AG04450 (cell line): Measurements from ENCODE around the gene EIF4G1. TPM values are rescaled to one million over a fixed set of nuclear protein-coding genes. Genes with fewer than 3 reads are reported as not detected.
A peak's percentile ranks its signal among the peaks of the same experiment; 100 is the strongest.

ENCODE experiments used
- CTCF ChIA-PET: fragments of 300-600, 350-600 bp; formaldehyde crosslinking; extraction: SDS; loops from one replicate; lab custom pipeline; 2022; ENCODE audit warnings: antibody characterized with exemption, inconsistent platforms; lab: Charles Lee
- POLR2A ChIA-PET: fragments of 350-600 bp; formaldehyde crosslinking; extraction: SDS; loops from one replicate; lab custom pipeline; 2021; ENCODE audit warnings: antibody characterized with exemption, inconsistent platforms; lab: Yijun Ruan, JAX
- DNase-seq: peaks from one replicate; pipeline ENCODE4 v3.0.0-alpha.2; 2011; ENCODE audit warnings: low read depth, low spot score
- H3K27ac ChIP-seq: one replicate; pipeline ENCODE4 v1.5.1; 2012; ENCODE audit warnings: low read depth, low read length, control low read depth
- H3K27me3 ChIP-seq: one replicate; pipeline ENCODE4 v1.6.0; 2012; ENCODE audit warnings: low read length; ENCODE audit not compliant: control insufficient read depth, insufficient read depth
- H3K4me3 ChIP-seq: 2 replicates; pipeline ENCODE4 v1.5.1; 2011; ENCODE audit warnings: mild to moderate bottlenecking, low read depth, low read length, control low read depth
- H3K9me3 ChIP-seq: 2 replicates; pipeline ENCODE4 v1.5.1; 2012; ENCODE audit warnings: low read length; ENCODE audit not compliant: control insufficient read depth, insufficient read depth
- polyA plus RNA-seq: library from polyadenylated mRNA; depleted of rRNA; stranded (reverse); fragments of >200 nt; gene quantifications from 2 replicates; pipeline ENCODE4 v1.2.3, GENCODE V29; 2011
- TF ChIP-seq, protein P1 (sequence below): IDR thresholded peaks from 2 replicates; pipeline ENCODE4 v1.5.1; 2011; ENCODE audit warnings: low read depth, low read length, control low read depth, inconsistent platforms

EIF4G1 gene
- polyA plus RNA-seq, 1 experiment = 191 TPM

DNA sequence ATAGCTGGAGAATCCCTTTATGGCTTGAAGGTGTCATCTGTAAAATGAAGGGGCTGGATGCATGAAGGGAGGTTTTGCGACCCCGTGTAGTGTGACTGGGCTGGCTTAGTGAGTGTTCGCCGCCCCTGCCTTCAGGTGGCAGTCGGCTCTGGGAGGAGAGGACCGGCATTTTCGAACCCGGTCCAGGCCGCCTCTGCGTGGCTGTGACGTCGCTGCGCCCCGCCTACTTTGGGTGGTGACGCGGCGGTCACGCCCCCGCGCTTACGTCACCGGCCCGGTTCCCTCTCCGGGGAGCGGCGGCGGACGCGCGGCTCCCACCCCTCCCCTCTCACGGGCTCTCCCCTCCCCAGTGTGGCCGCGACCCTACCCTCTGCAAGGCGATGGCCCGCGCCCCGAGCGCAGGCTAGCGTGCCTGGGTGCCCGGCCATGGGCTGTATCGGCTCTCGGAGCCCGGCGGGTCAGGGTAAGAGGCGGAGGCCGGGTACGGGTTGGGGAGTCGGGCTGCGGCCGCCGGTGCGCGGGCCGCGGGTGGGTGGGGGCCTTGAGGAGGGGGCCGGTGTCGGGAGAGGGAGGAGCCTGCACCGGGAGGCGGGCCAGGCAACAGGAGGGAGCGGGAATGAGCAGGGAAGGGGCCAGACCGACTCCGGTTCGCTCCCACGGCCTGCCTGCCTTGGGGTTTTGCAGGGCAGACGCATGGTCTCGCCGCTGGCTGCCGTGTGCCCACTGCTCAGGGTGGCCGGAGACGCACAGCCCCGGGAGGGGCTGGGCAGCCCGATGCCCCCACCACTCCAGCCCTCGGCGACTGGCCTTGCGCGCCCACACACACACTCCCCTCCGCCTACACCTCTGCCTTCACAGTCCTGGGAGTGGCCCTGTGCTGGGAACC lies 21.5 kb downstream of the EIF4G1 start:
- H3K27ac ChIP-seq = peak overlapping the region; percentile 92
- ChIA-PET POLR2A (interaction anchor here (0.6 to 1.2 kb wide), 3 partner anchors 9 to 22 kb away, joined by 3 read pairs; no protein-coding TSS in a partner anchor), CTCF (no interaction called here)
- H3K9me3 ChIP-seq = no peaks in the 10 kb centered on the region; the same call in 1 of the 2 replicates
- H3K27me3 ChIP-seq = no peaks in the 10 kb centered on the region
- H3K4me3 ChIP-seq = peak overlapping the region; percentile 69
- no peak for DNase-seq
- TF ChIP-seq, protein P1, sequence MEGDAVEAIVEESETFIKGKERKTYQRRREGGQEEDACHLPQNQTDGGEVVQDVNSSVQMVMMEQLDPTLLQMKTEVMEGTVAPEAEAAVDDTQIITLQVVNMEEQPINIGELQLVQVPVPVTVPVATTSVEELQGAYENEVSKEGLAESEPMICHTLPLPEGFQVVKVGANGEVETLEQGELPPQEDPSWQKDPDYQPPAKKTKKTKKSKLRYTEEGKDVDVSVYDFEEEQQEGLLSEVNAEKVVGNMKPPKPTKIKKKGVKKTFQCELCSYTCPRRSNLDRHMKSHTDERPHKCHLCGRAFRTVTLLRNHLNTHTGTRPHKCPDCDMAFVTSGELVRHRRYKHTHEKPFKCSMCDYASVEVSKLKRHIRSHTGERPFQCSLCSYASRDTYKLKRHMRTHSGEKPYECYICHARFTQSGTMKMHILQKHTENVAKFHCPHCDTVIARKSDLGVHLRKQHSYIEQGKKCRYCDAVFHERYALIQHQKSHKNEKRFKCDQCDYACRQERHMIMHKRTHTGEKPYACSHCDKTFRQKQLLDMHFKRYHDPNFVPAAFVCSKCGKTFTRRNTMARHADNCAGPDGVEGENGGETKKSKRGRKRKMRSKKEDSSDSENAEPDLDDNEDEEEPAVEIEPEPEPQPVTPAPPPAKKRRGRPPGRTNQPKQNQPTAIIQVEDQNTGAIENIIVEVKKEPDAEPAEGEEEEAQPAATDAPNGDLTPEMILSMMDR = no peak

DNA sequence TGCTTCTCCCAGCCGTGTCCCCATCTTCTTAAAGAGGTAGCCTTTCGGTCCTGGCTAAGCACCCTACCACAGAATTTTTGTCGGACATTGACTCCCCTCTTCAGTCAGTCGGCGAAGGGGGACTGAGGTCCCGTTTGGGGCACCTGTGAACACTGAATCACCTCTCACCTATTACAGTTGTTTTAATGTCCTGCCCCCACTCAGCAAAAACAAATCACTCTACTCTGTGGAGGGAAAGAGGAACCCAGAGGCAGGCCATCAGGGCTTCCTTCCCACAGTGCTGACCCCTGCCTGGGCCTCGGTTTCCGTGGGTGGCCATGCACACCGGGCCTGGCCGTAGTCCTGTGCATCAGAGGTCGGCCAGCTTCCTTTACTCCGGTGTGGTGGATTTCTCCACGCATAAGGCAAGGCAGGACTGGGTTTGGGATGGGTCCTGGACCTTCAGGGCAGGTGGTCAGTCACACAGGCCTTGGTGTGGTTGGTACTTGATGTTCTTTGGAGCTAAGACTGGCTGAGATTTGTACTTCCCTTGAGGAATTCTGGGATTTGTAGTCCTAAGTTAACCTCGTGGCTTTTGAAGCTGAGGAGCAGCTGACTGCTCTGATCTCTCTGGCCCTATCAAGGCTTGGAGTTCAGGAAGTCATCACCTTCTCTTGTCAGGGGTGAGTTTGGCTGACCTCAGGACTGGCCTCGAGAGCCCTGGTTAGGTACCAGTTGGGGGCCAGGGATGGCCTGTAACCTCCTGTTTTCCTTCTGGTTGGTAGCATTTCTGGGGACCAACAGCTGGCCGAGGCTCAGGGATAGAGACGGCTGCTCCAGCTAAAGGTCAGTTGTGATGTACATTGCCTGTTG lies 22.4 kb downstream of the EIF4G1 start:
- Histone ChIP-seq H3K9me3 (no peaks in the 10 kb centered on the region; the same call in 1 of the 2 replicates), H3K27me3 (no peaks in the 10 kb centered on the region), H3K27ac (peak overlapping the region; percentile 92), H3K4me3 (peak overlapping the region; percentile 69)
- POLR2A ChIA-PET = interaction anchor here (1.2 to 1.5 kb wide), 4 partner anchors 9 to 21 kb away, joined by 3 to 10 read pairs (median 4); no protein-coding TSS in a partner anchor
- CTCF ChIA-PET = no interaction called here
- TF ChIP-seq, protein P1 = no peak
- no peak for DNase-seq

DNA sequence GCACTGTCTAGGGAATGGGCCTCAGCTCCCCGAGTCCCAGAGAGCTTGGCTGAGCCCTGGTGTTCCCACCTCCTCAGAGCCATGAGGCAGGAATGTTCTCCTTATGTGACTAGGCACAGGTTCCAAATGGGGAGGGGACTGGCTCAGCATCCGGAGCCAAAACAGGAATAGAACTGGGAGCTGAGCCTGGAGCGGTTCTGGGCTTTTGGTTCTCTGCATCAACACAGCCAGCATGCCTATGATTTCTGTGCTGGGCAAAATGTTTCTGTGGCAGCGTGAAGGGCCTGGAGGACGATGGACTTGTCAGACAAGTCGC lies 23.0 kb downstream of the EIF4G1 start, which contains the start of gene FAM131A:
TSS of gene FAM131A (plus strand) at position 202 of the 316 bp plus-strand sequence. CDS start at position 233, 31 bp downstream.
- TF ChIP-seq, protein P1 = no peak
- ChIA-PET CTCF (interaction anchor here (1.0 kb wide), 1 partner anchor 14 kb away, joined by 3 read pairs; no protein-coding TSS in a partner anchor), POLR2A (interaction anchor here (1.2 to 1.5 kb wide), 4 partner anchors 8 to 22 kb away, joined by 3 to 10 read pairs (median 4); no protein-coding TSS in a partner anchor)
- Histone ChIP-seq H3K27ac (peak within 1 kb of the TSS; percentile 92), H3K4me3 (peak within 1 kb of the TSS; percentile 69), H3K27me3 (no peaks in the 10 kb centered on the region), H3K9me3 (no peaks in the 10 kb centered on the region; the same call in 1 of the 2 replicates)
- no peak for DNase-seq

DNA sequence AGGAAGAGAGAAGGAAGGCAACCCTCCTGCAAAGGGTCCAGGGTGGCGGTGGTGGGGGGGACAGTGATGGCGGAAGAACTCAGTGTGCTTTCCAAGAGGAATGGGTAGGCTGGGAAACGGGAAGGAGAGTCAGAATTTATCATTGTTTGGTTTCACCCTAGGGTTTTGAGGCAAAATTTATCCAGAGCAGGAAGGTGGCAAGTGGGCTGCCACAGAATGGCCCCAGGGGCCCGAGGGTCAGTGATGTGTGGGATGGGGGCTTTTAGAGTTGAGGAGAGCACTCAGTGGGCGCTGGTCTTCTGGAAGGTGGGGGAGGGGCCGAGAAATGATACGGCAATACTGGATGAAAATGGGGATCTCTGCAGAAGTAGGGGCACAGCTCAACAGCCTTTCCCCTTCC lies 23.6 kb downstream of the EIF4G1 start:
- TF ChIP-seq, protein P1 = no peak
- Histone ChIP-seq H3K27ac (peak overlapping the region; percentile 92), H3K27me3 (no peaks in the 10 kb centered on the region), H3K9me3 (no peaks in the 10 kb centered on the region; the same call in 1 of the 2 replicates), H3K4me3 (peak overlapping the region; percentile 25; the same call in 1 of the 2 replicates)
- ChIA-PET POLR2A (interaction anchor here (0.9 to 1.5 kb wide), 4 partner anchors 8 to 22 kb away, joined by 3 to 10 read pairs (median 4); no protein-coding TSS in a partner anchor), CTCF (interaction anchor here (0.6 to 1.0 kb wide), 2 partner anchors 13 to 421 kb away, joined by 3 read pairs; no protein-coding TSS in a partner anchor)
- DNase-seq = no peak
